HCT116 (cell line): ENCODE measurements around the gene PTS.

ENCODE experiments used
- ATF3 ChIP-seq: IDR thresholded peaks from 2 replicates; pipeline ENCODE4 v1.6.1; 2012
- CTCF ChIP-seq, 3 experiments: fragments of 200-600 bp in 1 of 3; sonication (generic) in 1 of 3; IDR thresholded peaks in 2 of 3; conservative IDR thresholded peaks in 1 of 3; 2 replicates each; pipeline ENCODE4 v1.5.1; 2012 to 2017; ENCODE audit warnings: low read depth in 2 of 3, low read length in 2 of 3, antibody characterized with exemption in 1 of 3, borderline replicate concordance in 1 of 3, control low read depth in 1 of 3, mild to moderate bottlenecking in 1 of 3, mixed read lengths in 1 of 3, mixed run types in 1 of 3, moderate library complexity in 1 of 3; ENCODE audit not compliant: insufficient read depth in 1 of 3
- EGR1 ChIP-seq: IDR thresholded peaks from 2 replicates; pipeline ENCODE4 v1.6.1; 2012; ENCODE audit warnings: low read depth
- ELF1 ChIP-seq: IDR thresholded peaks from 2 replicates; pipeline ENCODE4 v1.6.1; 2012; ENCODE audit warnings: low read depth, borderline replicate concordance
- EZH2 ChIP-seq: fragments of 200-600 bp; sonication (generic); IDR thresholded peaks from 2 replicates; pipeline ENCODE4 v1.6.1; 2017; ENCODE audit warnings: antibody characterized with exemption, mixed run types
- EZH2phosphoT487 ChIP-seq: fragments of 200-600 bp; IDR thresholded peaks from 2 replicates; pipeline ENCODE4 v1.6.1; 2018; ENCODE audit warnings: antibody characterized with exemption, borderline replicate concordance
- JUND ChIP-seq: IDR thresholded peaks from 2 replicates; pipeline ENCODE4 v1.6.1; 2012
- POLR2A ChIP-seq: IDR thresholded peaks from 2 replicates; pipeline ENCODE4 v1.7.0; 2011; ENCODE audit warnings: borderline replicate concordance; ENCODE audit not compliant: insufficient read depth, insufficient read length; ENCODE audit errors: extremely low read depth
- POLR2AphosphoS5 ChIP-seq: IDR thresholded peaks from 2 replicates; pipeline ENCODE4 v1.6.1; 2011; ENCODE audit warnings: mild to moderate bottlenecking, low read depth, low read length, moderate library complexity
- SIN3A ChIP-seq: IDR thresholded peaks from 2 replicates; pipeline ENCODE4 v1.6.1; 2012; ENCODE audit warnings: low read depth
- ZFX ChIP-seq: fragments of 450-650 bp; IDR thresholded peaks from 2 replicates; pipeline ENCODE4 v1.6.1; 2017
- ZNF274 ChIP-seq: fragments of 200-500 bp; sonication (Bioruptor generic); IDR thresholded peaks from 2 replicates; pipeline ENCODE4 v1.6.1; 2014; ENCODE audit warnings: mild to moderate bottlenecking, low read depth, low read length, inconsistent platforms
- TF ChIP-seq, protein P1 (sequence below): IDR thresholded peaks from 2 replicates; pipeline ENCODE4 v1.6.1; 2012; ENCODE audit warnings: low read depth
- TF ChIP-seq, protein P2 (sequence below): IDR thresholded peaks from 2 replicates; pipeline ENCODE4 v1.6.1; 2012

GRCh38 chr11:112248201-112248600 lies 22.0 kb downstream of the PTS start:
- TF ChIP-seq CTCF (IDR thresholded peaks at IDR 0.05 in 2 of 3, conservative IDR thresholded peaks at IDR 0.05 in 1 of 3; ENCODE audit: borderline replicate concordance in 1 of 3, insufficient read depth in 1 of 3, low read depth in 2 of 3, low read length in 2 of 3) (no peak), POLR2AphosphoS5 (no peak), EZH2 (no peak), SIN3A (no peak), ZNF274 (no peak), EZH2phosphoT487 (no peak), POLR2A (no peak), ELF1 (no peak), EGR1 (no peak), ATF3 (no peak), JUND (no peak), ZFX (no peak)
- TF ChIP-seq, protein P1, sequence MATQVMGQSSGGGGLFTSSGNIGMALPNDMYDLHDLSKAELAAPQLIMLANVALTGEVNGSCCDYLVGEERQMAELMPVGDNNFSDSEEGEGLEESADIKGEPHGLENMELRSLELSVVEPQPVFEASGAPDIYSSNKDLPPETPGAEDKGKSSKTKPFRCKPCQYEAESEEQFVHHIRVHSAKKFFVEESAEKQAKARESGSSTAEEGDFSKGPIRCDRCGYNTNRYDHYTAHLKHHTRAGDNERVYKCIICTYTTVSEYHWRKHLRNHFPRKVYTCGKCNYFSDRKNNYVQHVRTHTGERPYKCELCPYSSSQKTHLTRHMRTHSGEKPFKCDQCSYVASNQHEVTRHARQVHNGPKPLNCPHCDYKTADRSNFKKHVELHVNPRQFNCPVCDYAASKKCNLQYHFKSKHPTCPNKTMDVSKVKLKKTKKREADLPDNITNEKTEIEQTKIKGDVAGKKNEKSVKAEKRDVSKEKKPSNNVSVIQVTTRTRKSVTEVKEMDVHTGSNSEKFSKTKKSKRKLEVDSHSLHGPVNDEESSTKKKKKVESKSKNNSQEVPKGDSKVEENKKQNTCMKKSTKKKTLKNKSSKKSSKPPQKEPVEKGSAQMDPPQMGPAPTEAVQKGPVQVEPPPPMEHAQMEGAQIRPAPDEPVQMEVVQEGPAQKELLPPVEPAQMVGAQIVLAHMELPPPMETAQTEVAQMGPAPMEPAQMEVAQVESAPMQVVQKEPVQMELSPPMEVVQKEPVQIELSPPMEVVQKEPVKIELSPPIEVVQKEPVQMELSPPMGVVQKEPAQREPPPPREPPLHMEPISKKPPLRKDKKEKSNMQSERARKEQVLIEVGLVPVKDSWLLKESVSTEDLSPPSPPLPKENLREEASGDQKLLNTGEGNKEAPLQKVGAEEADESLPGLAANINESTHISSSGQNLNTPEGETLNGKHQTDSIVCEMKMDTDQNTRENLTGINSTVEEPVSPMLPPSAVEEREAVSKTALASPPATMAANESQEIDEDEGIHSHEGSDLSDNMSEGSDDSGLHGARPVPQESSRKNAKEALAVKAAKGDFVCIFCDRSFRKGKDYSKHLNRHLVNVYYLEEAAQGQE: no peak
- TF ChIP-seq, protein P2, sequence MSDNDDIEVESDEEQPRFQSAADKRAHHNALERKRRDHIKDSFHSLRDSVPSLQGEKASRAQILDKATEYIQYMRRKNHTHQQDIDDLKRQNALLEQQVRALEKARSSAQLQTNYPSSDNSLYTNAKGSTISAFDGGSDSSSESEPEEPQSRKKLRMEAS: no peak
